ENCODE data around the gene TSPAN12.
"Not testable (repeated sequence)": the region's sequence is repeated elsewhere in the genome, so short reads cannot be mapped to it uniquely, and the experiment has no call there.

Gene TSPAN12

GRCh38 chr7:120802751-120803150 lies 55.2 kb downstream of the TSPAN12 start:
- DNase-seq, result no peak

GRCh38 chr7:120799813-120800475 lies 58.0 kb downstream of the TSPAN12 start:
- DNase-seq, result no peak

- no peak for DNase-seq
Measured at GRCh38 chr7:120799147-120799546, 58.8 kb downstream of the TSPAN12 start.

GRCh38 chr7:120797026-120797645 lies 60.8 kb downstream of the TSPAN12 start:
- DNase-seq, result no peak

- DNase-seq, result no peak
Measured at GRCh38 chr7:120794106-120794729, 63.7 kb downstream of the TSPAN12 start.

DNA sequence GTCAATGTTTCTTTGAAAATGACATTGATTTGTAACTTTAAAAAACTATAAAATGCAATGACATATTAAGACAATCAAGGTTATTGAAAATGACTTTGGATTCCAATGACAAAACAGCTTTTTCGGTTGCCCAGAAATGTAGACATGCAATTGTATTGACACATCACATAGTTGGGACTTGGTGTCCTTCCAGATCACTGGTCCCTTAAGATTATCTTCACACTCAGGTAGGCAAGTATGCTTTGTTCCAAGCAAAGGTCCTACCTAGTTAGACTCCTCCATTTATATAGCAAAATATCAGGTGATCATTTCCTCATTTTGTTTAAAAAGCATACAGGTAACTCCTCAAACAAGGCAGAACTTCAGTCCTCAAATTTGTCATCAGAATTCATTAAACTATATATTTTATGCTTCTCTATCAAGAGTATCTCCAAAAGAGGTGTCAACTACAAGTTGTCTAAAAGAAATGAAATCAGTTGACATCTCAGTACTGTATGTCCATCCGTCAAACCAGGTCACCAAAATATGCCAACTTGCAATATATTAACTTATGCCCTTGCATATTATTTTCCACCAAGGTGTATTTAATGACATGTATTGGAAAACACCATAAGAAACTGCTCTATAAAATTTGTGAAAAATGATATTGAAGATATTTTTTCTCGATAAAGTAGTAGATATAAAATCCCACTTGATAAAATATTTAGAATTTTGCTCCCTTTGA lies 64.6 kb downstream of the TSPAN12 start:
- no peak for DNase-seq

DNA sequence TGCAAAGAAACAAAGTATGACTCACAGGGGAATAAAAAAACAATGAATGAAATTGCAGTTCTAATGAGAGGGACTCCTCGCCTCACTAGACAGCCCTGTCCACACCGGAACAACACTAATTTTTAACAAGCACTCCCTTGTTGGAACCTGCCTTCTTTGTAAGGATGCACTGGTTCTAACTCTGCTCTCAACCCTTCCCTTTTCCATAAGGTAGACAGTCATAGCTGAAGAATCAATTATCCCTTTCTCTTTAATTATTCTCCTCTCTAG lies 65.1 kb downstream of the TSPAN12 start:
- no peak for DNase-seq

- peak; percentile 45 for DNase-seq
Measured at GRCh38 chr7:120792091-120792860, 65.7 kb downstream of the TSPAN12 start.

GRCh38 chr7:120785095-120785494 lies 72.8 kb downstream of the TSPAN12 start:
- DNase-seq, result no peak

DNA sequence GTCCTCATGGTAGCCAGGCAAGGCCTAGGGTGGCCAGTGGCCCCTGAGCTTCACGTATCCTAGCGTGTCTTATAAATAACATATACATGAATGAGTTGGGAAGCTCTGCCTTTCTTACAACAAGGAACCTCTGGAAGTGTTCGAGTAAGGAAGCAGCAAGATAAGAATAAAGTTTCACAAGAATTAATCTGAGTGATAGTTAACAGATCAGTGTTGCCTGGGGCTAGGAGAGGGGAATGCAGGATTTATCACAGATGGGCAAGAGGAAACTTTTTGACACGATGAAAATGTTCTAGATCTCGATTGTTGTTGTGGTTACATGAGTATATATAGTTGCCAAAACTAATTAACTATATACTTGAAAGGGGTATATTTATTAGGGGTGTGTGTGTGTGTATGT lies 74.2 kb downstream of the TSPAN12 start:
- DNase-seq, result no peak

GRCh38 chr7:120783273-120783672 lies 74.7 kb downstream of the TSPAN12 start:
- DNase-seq, result no peak

- DNase-seq, result not testable (repeated sequence)
Measured at GRCh38 chr7:120781924-120782323, 76.0 kb downstream of the TSPAN12 start.

DNA sequence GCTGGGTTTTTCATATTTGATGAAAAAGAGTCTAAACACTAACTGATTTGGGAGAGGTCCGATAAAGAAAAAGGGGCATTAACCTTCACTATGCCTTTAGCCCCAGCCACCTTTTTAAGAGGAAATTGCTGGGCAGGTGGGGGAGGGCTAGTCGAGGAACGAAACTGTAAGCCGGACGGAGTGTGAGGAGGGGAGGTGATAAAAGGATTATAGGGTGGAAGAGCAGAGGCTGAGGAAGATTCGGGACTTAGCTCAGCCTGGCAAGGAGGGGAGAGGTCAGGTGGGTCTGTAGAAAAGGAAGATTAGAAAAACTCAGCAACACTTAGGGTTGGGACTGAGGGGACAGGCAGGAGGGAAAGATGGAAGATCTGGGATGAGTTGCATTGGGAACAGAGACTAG lies 77.0 kb downstream of the TSPAN12 start:
- no peak for DNase-seq

GRCh38 chr7:120780451-120780850 lies 77.5 kb downstream of the TSPAN12 start:
- DNase-seq, result not testable (repeated sequence)

DNA sequence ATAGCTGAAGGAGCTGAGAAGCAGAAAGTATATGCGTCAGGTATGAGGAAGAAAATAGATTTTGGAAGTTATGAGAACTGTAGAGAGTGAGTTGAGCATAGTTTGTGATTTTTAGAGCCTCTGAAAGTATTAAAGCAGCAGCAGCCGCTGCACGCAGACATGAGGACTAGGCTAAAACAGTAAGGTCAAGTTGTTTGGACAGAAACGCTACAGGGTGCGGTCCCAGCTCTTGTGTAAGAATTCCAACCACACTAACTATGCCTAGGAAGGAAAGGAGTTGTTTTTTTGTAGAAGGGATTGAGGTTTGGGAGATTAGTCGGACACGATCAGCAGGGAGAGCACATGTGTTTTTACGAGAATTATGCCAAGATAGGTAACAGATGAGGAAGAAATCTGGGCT lies 78.9 kb downstream of the TSPAN12 start:
- DNase-seq, result not testable (repeated sequence)

DNA sequence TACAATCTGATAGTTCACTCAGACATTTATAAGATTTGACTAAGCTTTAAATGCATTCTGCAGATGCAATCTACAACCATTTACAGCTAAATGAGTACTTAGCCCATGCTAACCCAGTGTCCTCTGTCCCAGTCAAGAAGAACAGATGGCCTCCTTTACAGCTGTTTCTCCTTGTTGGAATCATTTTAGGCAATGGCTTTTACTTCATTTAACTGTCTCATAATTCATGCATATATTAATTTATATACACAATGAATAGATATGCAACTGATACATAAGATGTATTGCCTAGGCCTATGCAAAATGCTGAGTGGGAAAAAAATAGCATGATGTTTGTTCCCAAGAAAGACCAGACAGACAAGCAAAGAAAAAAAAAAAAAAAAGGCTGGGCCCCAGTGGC lies 82.2 kb downstream of the TSPAN12 start:
- no peak for DNase-seq

GRCh38 chr7:120774481-120774880 lies 83.5 kb downstream of the TSPAN12 start:
- no peak for DNase-seq

GRCh38 chr7:120770206-120770605 lies 87.7 kb downstream of the TSPAN12 start:
- no peak for DNase-seq

- DNase-seq, result no peak
Measured at GRCh38 chr7:120760851-120761250, 97.1 kb downstream of the TSPAN12 start.

DNA sequence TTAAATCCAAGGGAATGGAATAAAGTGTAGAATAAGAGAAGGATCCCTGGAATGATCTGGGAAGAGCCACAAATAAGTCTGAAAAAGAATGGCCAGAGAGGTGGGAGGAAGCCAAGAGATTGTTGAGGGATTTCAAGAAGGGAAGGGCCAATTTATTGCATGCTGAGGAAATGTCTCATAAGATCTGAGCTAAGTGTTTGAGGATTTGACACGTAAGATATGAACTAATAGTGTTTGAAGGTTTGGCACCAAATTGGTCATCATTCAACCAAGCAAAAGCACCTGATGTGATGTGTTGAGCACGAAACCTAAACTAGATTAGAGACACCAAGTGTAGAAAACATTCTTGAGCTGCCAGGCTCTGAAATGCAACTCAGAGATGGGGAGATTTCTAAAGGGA lies 97.9 kb downstream of the TSPAN12 start:
- DNase-seq, result no peak

DNA sequence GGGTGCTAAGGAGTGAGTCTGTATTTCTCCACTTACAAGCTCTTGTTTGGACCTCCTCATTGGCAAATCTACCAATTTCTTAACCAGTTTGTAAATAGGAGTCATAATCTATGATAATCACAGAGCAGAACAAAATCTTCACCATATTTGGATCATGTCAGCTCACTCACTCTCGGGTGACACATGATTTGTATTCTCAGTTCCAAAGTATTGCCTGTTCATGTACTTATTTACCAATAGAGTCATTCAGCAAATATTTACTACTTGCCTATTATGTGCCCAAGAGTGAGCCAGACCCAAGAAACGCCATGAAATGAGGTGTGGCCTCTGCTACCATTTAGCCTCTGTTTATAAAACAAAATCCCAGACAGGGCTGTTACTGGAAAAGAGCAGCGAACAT lies 114.8 kb downstream of the TSPAN12 start:
- DNase-seq, result no peak

- no peak for DNase-seq
Measured at GRCh38 chr7:120742372-120742771, 115.6 kb downstream of the TSPAN12 start.

- DNase-seq, result no peak
Measured at GRCh38 chr7:120741371-120742042, 116.4 kb downstream of the TSPAN12 start.

All from CD4-positive, alpha-beta T cell treated with Interleukin-21 for 1 hour (primary cell).